GM19043 (cell line): Measurements from ENCODE around the gene GEMIN7.
A peak's percentile ranks its signal among the peaks of the same experiment; 100 is the strongest.

Experiments used
- ATAC-seq: cut with Tn5 transposase; IDR thresholded peaks from one replicate; pipeline ENCODE4 v1.9.1; 2021; ENCODE audit warnings: low read depth; ENCODE audit not compliant: unreplicated experiment

The GEMIN7 gene, protein sequence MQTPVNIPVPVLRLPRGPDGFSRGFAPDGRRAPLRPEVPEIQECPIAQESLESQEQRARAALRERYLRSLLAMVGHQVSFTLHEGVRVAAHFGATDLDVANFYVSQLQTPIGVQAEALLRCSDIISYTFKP

GRCh38 chr19:45079063-45079910 lies at the start of gene GEMIN7:
Gene GEMIN7 (plus strand): TSS chr19:45079260. CDS start chr19:45090115, 10,855 bp downstream.
- no peak for ATAC-seq

- ATAC-seq, result no peak
Measured at GRCh38 chr19:45030825-45031224, 48.2 kb upstream of the GEMIN7 start.

DNA sequence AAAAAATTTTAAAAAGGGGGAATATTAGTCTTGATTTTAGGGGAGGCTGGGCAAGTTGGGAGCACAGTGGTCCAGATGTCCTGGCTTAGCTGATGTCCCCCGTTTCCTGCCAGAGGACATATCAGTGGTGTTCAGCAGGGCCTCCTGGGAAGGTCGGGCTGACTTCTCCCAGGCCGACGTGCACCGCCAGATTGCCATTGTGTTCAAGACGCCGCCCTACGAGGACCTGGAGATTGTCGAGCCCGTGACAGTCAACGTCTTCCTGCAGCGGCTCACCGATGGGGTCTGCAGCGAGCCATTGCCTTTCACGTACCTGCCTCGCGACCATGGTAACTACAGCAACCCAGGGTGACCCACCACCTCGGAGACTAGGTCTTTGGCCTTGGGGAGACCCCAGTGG lies 46.6 kb upstream of the GEMIN7 start:
- no peak for ATAC-seq

DNA sequence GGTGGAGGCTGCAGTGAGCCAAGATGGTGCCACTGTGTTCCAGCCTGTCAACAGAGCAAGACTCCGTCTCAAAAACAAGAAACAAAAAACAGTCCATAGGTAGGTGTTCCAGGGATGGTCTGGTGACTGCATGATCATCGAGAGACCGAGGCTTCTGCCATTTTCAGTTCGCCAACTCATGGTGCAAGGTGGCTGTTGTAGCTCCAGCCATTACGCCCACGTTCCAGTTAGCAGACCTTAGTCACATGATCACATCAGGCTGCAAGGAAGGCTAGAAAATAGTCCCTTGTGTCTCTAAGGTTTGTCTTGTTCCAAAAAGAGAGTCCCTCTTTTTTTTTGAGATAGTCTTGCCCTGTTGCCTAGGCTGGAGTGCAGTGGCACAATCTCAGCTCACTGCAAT lies 43.3 kb upstream of the GEMIN7 start:
- no peak for ATAC-seq

DNA sequence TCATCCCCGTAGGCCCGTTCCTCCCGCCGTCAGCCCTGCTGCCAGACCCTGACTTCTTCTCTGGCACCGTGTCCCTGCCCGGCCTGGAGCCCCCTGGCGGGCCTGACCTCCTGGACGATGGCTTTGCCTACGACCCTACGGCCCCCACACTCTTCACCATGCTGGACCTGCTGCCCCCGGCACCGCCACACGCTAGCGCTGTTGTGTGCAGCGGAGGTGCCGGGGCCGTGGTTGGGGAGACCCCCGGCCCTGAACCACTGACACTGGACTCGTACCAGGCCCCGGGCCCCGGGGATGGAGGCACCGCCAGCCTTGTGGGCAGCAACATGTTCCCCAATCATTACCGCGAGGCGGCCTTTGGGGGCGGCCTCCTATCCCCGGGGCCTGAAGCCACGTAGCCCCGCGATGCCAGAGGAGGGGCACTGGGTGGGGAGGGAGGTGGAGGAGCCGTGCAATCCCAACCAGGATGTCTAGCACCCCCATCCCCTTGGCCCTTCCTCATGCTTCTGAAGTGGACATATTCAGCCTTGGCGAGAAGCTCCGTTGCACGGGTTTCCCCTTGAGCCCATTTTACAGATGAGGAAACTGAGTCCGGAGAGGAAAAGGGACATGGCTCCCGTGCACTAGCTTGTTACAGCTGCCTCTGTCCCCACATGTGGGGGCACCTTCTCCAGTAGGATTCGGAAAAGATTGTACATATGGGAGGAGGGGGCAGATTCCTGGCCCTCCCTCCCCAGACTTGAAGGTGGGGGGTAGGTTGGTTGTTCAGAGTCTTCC lies 41.5 kb upstream of the GEMIN7 start:
- ATAC-seq, result no peak

DNA sequence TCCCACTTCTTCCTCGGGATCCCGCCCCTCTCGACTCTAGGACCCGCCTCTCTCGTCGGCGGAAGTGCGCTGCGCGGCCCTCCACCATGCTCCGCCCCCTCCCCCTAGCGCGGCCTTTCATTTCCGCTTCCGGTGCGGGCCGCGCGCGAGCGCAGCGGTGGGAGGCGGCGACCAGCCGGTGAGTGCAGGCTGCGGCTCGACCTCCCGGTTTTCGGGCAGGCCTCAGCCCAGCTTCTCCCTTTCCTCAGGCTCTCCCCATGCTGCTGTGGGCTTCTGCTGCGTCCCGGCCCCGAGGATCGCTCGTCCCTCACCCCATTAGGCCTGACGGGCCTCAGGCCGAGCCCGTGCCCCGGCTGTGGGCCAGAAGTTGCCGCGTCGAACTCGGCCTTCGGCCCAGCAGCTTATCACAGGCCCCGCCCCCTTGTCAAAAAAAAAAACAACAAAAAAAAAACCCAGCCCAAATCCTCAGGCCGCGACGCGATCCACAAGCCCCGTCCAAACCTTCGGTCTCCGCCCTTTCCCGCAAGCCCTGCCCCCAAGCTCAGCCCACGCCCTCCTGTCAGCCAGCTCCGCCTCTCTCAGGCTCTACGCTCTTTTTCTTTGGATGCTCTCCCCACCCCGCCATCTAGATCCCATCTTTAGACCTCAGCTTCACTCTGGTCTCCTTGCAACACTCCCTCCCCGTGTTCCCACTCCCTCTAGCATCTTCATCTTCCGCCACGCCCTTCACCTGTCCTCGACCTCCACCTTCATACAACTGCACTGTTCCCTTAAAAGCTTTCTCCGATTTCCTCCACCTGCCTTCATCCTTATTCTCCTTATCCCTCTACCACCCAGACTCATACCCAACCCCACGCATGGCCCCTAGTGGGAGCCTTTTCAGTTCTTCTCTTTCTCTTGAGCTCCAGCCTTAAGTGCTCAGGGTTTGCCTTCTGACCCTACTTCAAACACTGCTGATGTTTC lies 39.8 kb upstream of the GEMIN7 start, which contains the start of gene CLASRP:
CLASRP (plus strand) TSS at position 115 of the 963 bp plus-strand sequence. CDS start 1,168 bp downstream, outside the sequence.
- peak; percentile 91 for ATAC-seq

- no peak for ATAC-seq
Measured at GRCh38 chr19:45040059-45040771, 38.8 kb upstream of the GEMIN7 start.

GRCh38 chr19:45041125-45041524 lies 37.9 kb upstream of the GEMIN7 start:
- no peak for ATAC-seq

DNA sequence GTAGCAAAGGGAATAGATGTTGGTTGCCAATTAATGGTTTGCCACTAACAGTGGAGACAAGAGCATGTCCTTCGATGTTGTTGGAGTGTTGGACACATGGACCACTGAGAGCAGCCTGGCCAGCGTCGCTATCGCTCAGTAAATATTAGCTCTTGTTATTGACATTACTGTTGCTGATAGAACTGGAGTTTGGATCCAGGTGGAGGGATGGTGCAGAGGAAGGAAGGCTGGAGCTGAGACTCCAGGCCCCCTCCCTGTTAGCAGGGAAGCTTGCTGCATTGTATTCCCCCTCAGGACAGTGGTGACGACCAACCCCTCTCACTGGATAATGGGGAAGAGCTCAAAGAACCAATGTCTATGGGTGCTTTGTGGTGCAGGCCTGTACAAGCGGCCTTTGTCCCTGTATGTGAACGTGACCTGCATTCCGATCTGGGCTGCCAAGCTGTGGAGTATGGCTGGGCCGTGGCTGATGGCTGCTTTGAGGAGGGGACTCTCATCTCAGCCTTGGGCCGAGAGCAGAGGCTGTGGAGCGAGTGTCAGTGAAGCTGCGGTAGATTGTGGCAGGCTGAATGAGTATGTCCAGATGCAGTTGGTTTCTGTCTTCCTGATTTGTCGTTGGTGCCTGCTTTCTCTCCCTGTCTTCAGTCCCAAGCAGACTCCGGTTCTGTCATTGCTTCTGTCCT lies 33.2 kb upstream of the GEMIN7 start:
- ATAC-seq, result no peak

DNA sequence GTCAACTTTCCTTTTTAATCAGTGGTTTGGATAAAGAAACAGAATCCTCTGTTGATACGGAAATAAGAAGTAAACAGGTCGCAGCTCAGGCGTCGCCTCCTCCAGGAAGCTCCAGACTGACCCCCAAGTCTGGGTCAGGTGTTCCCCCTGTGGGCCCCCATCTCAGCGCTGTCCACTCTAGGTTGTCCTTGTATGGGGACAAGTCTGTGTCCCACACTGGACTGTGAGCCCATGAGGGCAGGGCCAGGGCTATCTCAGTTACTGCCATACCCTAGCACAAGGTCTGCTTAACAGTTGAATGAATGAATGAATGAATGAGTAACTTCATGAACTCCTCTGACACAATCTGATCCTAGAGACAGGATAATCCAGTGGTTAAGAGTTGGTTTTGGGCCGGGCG lies 32.7 kb upstream of the GEMIN7 start:
- no peak for ATAC-seq

DNA sequence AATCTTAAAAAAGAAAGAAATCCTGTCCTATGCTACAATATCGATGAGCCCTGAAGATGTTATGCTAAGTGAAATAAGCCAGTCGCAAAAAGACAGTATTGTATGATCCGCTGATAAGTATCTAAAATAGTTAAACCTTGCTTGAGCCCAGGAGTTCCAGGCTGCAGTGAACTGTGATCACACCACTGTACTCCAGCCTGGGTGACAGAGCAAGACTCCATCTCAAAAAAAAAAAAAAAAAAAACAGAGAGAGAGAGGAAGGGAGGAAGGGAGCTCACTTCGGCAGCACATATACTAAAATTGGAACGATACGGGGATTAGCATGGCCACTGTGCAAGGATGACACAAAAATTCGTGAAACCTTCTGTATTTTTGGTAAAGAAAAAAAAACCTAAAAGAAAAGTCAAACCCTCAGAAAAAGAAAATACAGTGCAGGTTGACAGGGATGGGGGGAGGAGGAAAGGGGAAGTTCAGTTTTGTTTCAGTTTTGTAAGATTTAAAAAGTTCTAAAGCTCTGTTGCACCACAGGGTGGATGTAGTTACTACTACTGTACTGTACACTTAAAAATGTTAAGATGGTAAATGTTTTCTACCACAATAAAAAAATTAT lies 31.8 kb upstream of the GEMIN7 start:
- no peak for ATAC-seq

GRCh38 chr19:45049073-45049736 lies 29.9 kb upstream of the GEMIN7 start:
- ATAC-seq, result no peak

DNA sequence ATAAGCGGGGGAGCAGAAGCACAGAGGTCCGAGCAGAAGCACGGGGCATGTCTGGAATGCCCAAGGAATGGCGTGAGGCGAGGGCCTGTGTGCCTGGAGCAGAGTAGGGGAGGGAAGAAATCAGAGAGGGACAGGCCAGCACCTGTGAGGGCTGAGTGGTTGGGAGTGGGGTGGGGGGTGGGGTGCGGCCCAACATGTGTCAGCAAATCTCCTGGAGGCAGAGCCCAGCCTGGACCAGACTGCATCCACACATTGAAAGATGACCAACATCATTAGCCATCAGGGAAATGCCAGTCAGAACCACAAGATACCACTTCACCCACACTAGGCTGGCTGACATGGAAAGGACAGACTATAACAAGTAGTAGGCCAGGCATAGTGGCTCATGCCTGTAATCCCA lies 29.0 kb upstream of the GEMIN7 start:
- no peak for ATAC-seq

DNA sequence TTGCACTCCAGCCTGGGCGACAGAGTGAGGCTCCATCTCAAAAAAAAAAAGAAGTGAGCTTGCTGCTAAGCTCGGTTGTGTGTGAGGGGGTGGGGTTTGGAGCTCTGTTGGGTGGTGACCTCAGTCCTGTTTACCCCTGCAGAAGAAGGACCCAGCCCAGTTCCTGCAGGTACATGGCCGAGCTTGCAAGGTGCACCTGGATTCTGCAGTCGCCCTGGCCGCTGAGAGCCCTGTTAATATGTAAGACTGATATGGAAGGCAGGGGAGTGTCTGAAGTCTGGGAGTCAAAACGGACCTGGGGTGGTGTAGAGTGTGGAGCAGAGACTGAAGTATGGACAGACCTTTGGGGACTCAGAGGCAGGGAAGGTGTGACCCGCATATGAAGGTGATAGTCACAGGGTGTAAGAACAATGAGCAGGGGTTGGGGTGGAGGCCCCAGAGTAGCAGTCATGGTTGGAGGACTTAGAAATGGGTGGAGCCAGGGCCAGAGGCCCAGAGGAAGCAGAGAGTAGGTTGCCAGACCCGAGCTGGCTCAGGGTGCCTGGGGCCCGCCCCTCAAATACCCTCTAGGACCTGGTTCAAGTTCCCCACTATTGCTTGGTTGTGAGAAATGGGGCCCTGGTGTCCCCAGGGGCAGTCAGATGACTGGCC lies 27.0 kb upstream of the GEMIN7 start:
- ATAC-seq, result no peak

GRCh38 chr19:45056831-45057230 lies 22.2 kb upstream of the GEMIN7 start:
- no peak for ATAC-seq

GRCh38 chr19:45057444-45057843 lies 21.6 kb upstream of the GEMIN7 start:
- no peak for ATAC-seq

- ATAC-seq, result no peak
Measured at GRCh38 chr19:45058622-45059159, 20.4 kb upstream of the GEMIN7 start.
